Fibroblast of gingiva (primary cell): ENCODE data around the gene CDT1.
"Not testable (repeated sequence)": the region's sequence is repeated elsewhere in the genome, so short reads cannot be mapped to it uniquely, and the experiment has no call there.

Source experiments
- DNase-seq: peaks from one replicate; pipeline ENCODE4 v3.0.0-alpha.2; 2011; ENCODE audit warnings: low read depth

CDT1 gene

GRCh38 chr16:88782454-88783390 lies 20.9 kb upstream of the CDT1 start:
- peak; percentile 47 for DNase-seq

GRCh38 chr16:88783391-88784073 lies 20.1 kb upstream of the CDT1 start:
- peak; percentile 53 for DNase-seq

GRCh38 chr16:88784074-88784855 lies 19.3 kb upstream of the CDT1 start:
- peak; percentile 86 for DNase-seq

- no peak for DNase-seq
These were observed 18.8 kb upstream of the CDT1 start for GRCh38 chr16:88784856-88785105.

GRCh38 chr16:88785106-88785924 lies 18.3 kb upstream of the CDT1 start, which contains the start of gene PIEZO1:
Gene PIEZO1, minus strand, starts transcription at chr16:88785220. Its CDS starts 256 bp downstream, at chr16:88784964.
- DNase-seq, result peak; percentile 59

- DNase-seq, result no peak
These were observed 15.8 kb upstream of the CDT1 start for GRCh38 chr16:88787579-88788314.

- DNase-seq, result not testable (repeated sequence)
These were observed 14.8 kb upstream of the CDT1 start for GRCh38 chr16:88788749-88789148.

GRCh38 chr16:88789594-88789993 lies 14.0 kb upstream of the CDT1 start:
- no peak for DNase-seq

GRCh38 chr16:88790312-88791211 lies 13.0 kb upstream of the CDT1 start:
- no peak for DNase-seq

- no peak for DNase-seq
These were observed 11.5 kb upstream of the CDT1 start for GRCh38 chr16:88792078-88792550.

GRCh38 chr16:88792668-88793250 lies 10.8 kb upstream of the CDT1 start:
- no peak for DNase-seq

- no peak for DNase-seq
These were observed 10.2 kb upstream of the CDT1 start for GRCh38 chr16:88793251-88793954.

- no peak for DNase-seq
These were observed 7.3 kb upstream of the CDT1 start for GRCh38 chr16:88796278-88796677.

GRCh38 chr16:88798073-88798472 lies 5.5 kb upstream of the CDT1 start:
- DNase-seq, result no peak

- no peak for DNase-seq
These were observed 4.7 kb upstream of the CDT1 start for GRCh38 chr16:88798772-88799455.

- no peak for DNase-seq
These were observed 3.9 kb upstream of the CDT1 start for GRCh38 chr16:88799569-88800276.

GRCh38 chr16:88800277-88800592 lies 3.4 kb upstream of the CDT1 start:
- no peak for DNase-seq

- no peak for DNase-seq
These were observed 573 bp downstream of the CDT1 start for GRCh38 chr16:88804173-88804551.
